Uterus (tissue), 2 donors: ENCODE data around the gene MADCAM1.

Experiments
- POLR2A ChIP-seq, 2 donors: fragments of 450-650 bp; IDR thresholded peaks; one replicate each; pipeline ENCODE4 v1.6.1; 2016; ENCODE audit warnings: antibody characterized with exemption in 2 of 2, mild to moderate bottlenecking in 1 of 2, moderate library complexity in 1 of 2
- TF ChIP-seq, protein P1 (sequence below), 4 experiments: fragments of 200-600 bp in 2 of 4; fragments of 450-650 bp in 2 of 4; sonication (generic) in 2 of 4; IDR thresholded peaks; one replicate each; pipeline ENCODE4 v1.5.1; 2016 to 2019; ENCODE audit warnings: antibody characterized with exemption in 4 of 4, mild to moderate bottlenecking in 2 of 4, moderate library complexity in 1 of 4

DNA sequence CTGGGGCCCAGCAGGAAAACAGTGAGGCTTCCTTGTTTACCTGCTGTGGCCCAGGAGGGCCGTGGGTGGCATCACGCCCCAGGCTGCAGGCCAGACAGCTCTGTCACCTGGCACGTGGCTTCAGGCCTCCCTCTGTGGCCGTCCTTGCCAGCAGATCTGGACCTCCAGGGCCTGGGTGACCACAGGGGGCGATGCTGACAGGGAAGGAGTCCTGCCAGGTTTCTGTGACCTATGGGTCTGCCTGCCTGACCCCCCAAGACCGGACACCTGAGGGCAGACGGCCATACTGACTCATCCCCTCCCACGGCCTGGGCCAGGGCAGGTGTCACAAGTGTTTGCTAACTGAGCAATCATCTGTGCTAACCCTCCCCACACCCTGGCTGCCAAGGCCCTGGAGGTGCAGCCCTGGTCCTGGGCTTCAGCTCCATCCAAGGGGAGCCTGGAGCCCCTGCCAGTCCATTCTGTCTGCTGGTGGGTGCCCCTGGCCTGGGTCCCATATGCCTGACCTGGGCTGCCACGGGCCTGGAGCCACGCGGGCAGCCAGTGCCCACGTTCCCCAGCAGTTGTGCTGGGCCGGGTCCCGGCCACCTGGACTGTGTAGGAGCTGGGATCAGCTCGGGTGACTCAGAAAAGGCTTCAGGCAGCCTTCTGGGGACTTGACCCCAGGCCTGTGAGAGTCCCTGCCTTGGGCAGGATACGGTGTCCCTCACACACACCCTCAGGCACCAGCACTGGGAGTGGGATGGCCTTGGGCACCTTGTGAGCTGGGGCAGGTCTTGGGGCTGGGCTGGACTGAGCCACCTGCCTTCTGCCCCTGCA lies 38.9 kb downstream of the MADCAM1 start:
- TF ChIP-seq, protein P1, sequence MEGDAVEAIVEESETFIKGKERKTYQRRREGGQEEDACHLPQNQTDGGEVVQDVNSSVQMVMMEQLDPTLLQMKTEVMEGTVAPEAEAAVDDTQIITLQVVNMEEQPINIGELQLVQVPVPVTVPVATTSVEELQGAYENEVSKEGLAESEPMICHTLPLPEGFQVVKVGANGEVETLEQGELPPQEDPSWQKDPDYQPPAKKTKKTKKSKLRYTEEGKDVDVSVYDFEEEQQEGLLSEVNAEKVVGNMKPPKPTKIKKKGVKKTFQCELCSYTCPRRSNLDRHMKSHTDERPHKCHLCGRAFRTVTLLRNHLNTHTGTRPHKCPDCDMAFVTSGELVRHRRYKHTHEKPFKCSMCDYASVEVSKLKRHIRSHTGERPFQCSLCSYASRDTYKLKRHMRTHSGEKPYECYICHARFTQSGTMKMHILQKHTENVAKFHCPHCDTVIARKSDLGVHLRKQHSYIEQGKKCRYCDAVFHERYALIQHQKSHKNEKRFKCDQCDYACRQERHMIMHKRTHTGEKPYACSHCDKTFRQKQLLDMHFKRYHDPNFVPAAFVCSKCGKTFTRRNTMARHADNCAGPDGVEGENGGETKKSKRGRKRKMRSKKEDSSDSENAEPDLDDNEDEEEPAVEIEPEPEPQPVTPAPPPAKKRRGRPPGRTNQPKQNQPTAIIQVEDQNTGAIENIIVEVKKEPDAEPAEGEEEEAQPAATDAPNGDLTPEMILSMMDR (IDR thresholded peaks at IDR 0.05), result no peak
- no peak for TF ChIP-seq POLR2A (IDR thresholded peaks at IDR 0.05)
